ENCODE measurements around the gene KNTC1.
"Not testable (repeated sequence)": the region's sequence is repeated elsewhere in the genome, so short reads cannot be mapped to it uniquely, and the experiment has no call there.

The KNTC1 gene

GRCh38 chr12:122590990-122591389 is 63.9 kb downstream of the KNTC1 start:
- TF ChIP-seq POLR2A (IDR thresholded peaks at IDR 0.05; ENCODE audit: low read depth, low read length), result no peak
- no peak for TF ChIP-seq SPI1 (IDR thresholded peaks at IDR 0.05; ENCODE audit: low read depth, low read length)
- TF ChIP-seq PAX5 (IDR thresholded peaks at IDR 0.05; ENCODE audit: insufficient read depth, low read length, severe bottlenecking), result no peak
- TF ChIP-seq POLR2AphosphoS5 (IDR thresholded peaks at IDR 0.05; ENCODE audit: low read depth, low read length), result no peak
- TF ChIP-seq TAF1 (IDR thresholded peaks at IDR 0.05; ENCODE audit: low read depth, low read length), result no peak
- TF ChIP-seq POU2F2 (IDR thresholded peaks at IDR 0.05; ENCODE audit: low read depth, low read length), result no peak
- FAIRE-seq, result no peak
- DNase-seq (ENCODE audit: insufficient read length, low spot score), result no peak

DNA sequence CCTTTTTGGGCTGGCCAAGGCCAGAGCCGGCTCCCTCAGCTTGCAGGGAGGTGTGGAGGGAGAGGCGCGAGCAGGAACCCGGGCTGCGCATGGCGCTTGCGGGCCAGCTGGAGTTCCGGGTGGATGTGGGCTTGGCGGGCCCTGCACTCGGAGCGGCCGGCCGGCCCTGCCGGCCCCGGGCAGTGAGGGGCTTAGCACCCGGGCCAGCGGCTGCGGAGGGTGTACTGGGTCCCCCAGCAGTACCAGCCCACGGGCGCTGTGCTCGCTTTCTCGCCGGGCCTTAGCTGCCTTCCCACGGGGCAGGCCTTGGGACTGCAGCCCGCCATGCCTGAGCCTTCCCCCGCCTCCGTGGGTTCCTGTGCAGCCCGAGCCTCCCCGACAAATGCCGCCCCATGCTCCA is 64.9 kb downstream of the KNTC1 start:
- FAIRE-seq; DNase-seq (ENCODE audit: insufficient read length, low spot score): not testable (repeated sequence)

- FAIRE-seq; DNase-seq (ENCODE audit: insufficient read length, low spot score): not testable (repeated sequence)
Measured at GRCh38 chr12:122592543-122592942, 65.5 kb downstream of the KNTC1 start.

DNA sequence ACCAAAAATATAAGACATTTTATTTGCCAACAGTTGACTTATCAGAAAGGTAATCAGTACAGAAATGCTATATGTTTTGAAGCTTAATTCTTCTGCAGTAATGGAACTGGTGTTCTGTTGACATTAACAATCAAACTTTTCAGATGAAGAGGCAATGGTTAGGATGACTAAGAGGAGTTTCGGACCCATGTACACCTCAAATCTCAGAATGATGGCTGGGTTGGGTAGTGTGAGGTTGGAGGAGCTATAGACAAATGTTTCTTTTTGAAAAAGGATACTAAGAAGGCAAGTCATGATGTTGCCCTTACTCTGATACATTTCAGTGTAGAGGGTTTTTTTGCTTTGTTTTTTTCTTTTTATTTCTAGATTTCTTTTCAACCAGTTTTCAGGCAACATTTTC is 66.9 kb downstream of the KNTC1 start:
- no peak for DNase-seq (ENCODE audit: insufficient read length, low spot score)
- FAIRE-seq, result no peak
- TF ChIP-seq PAX5 (IDR thresholded peaks at IDR 0.05; ENCODE audit: insufficient read depth, low read length, severe bottlenecking) (no peak), POLR2AphosphoS5 (IDR thresholded peaks at IDR 0.05; ENCODE audit: low read depth, low read length) (no peak), POU2F2 (IDR thresholded peaks at IDR 0.05; ENCODE audit: low read depth, low read length) (no peak), SPI1 (IDR thresholded peaks at IDR 0.05; ENCODE audit: low read depth, low read length) (no peak), POLR2A (IDR thresholded peaks at IDR 0.05; ENCODE audit: low read depth, low read length) (no peak), TAF1 (IDR thresholded peaks at IDR 0.05; ENCODE audit: low read depth, low read length) (no peak)

GRCh38 chr12:122596838-122597237 is 69.8 kb downstream of the KNTC1 start:
- no peak for DNase-seq (ENCODE audit: insufficient read length, low spot score)
- FAIRE-seq, result no peak
- TF ChIP-seq PAX5 (IDR thresholded peaks at IDR 0.05; ENCODE audit: insufficient read depth, low read length, severe bottlenecking) (no peak), POLR2A (IDR thresholded peaks at IDR 0.05; ENCODE audit: low read depth, low read length) (no peak), POU2F2 (IDR thresholded peaks at IDR 0.05; ENCODE audit: low read depth, low read length) (no peak), TAF1 (IDR thresholded peaks at IDR 0.05; ENCODE audit: low read depth, low read length) (no peak), SPI1 (IDR thresholded peaks at IDR 0.05; ENCODE audit: low read depth, low read length) (no peak), POLR2AphosphoS5 (IDR thresholded peaks at IDR 0.05; ENCODE audit: low read depth, low read length) (no peak)

DNA sequence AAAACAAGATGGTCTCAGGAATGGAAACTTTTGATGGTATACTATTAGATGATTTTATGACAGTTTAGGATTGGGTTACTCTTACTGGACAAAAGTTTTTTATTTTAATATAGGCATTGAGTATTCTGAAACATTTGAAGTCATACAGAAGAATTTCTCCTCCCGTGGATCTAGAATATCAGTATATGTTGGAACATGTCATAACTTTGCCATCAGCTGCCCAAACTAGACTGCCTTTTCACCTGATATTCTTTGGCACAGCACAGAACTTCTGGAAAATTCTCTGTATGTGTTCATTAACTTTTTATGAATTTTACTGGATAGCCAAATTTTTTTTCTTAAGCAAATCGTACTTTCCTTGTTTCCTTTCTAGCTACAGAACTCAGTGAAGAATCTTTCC is 75.4 kb downstream of the KNTC1 start:
- no peak for FAIRE-seq
- no peak for TF ChIP-seq POU2F2 (IDR thresholded peaks at IDR 0.05; ENCODE audit: low read depth, low read length)
- DNase-seq (ENCODE audit: insufficient read length, low spot score), result no peak

GRCh38 chr12:122604993-122605392 is 77.9 kb downstream of the KNTC1 start:
- TF ChIP-seq PAX5 (IDR thresholded peaks at IDR 0.05; ENCODE audit: insufficient read depth, low read length, severe bottlenecking), result no peak
- TF ChIP-seq POLR2AphosphoS5 (IDR thresholded peaks at IDR 0.05; ENCODE audit: low read depth, low read length), result no peak
- TF ChIP-seq POLR2A (IDR thresholded peaks at IDR 0.05; ENCODE audit: low read depth, low read length), result no peak
- no peak for TF ChIP-seq TAF1 (IDR thresholded peaks at IDR 0.05; ENCODE audit: low read depth, low read length)
- TF ChIP-seq SPI1 (IDR thresholded peaks at IDR 0.05; ENCODE audit: low read depth, low read length), result no peak
- no peak for TF ChIP-seq POU2F2 (IDR thresholded peaks at IDR 0.05; ENCODE audit: low read depth, low read length)
- FAIRE-seq, result no peak
- no peak for DNase-seq (ENCODE audit: insufficient read length, low spot score)

DNA sequence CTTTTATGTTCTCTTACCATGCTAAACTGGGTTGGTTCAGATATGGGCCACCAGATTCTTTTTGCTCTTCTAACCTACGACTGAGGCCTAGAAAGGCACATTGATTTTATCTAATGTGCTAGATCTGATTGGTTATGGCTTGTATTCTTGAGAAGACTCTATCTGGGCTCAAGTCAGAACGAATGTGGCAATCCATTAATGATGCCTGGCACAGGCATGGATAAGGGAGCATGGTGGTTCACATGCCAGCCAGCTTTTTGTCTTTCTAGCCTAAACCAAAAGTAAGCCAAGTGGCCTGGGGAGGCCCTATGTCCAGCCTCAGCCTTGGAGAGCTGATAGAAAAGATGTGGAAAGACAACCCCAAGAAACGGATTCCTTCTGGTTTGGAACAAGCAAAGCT is 82.7 kb downstream of the KNTC1 start:
- TF ChIP-seq POLR2A (IDR thresholded peaks at IDR 0.05; ENCODE audit: low read depth, low read length) (no peak), POU2F2 (IDR thresholded peaks at IDR 0.05; ENCODE audit: low read depth, low read length) (no peak), POLR2AphosphoS5 (IDR thresholded peaks at IDR 0.05; ENCODE audit: low read depth, low read length) (no peak), SPI1 (IDR thresholded peaks at IDR 0.05; ENCODE audit: low read depth, low read length) (no peak), PAX5 (IDR thresholded peaks at IDR 0.05; ENCODE audit: insufficient read depth, low read length, severe bottlenecking) (no peak), TAF1 (IDR thresholded peaks at IDR 0.05; ENCODE audit: low read depth, low read length) (no peak)
- FAIRE-seq (no peak), DNase-seq (ENCODE audit: insufficient read length, low spot score) (no peak)

DNA sequence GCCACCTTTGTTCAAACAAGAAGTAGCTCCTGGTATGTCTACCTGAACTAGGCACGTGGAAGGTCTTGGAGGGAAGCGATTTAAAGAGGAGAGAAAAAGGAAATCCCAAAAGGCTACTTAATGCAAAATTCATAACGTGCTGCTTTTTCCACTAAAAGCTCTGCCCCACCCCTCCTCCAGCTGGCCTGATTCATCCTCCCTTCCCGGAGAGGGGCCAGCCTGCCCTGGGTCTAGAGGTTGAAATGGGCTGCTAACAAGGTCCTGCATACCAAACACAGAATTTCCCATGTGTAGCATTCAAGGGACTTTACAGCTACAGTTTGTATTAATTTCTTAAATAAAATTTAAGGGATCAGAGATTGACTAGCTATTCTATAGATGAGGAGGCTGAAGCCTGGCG is 83.2 kb downstream of the KNTC1 start:
- FAIRE-seq, result no peak
- DNase-seq (ENCODE audit: insufficient read length, low spot score), result no peak
- TF ChIP-seq POLR2A (IDR thresholded peaks at IDR 0.05; ENCODE audit: low read depth, low read length) (no peak), TAF1 (IDR thresholded peaks at IDR 0.05; ENCODE audit: low read depth, low read length) (no peak), POLR2AphosphoS5 (IDR thresholded peaks at IDR 0.05; ENCODE audit: low read depth, low read length) (no peak), SPI1 (IDR thresholded peaks at IDR 0.05; ENCODE audit: low read depth, low read length) (no peak), POU2F2 (IDR thresholded peaks at IDR 0.05; ENCODE audit: low read depth, low read length) (no peak), PAX5 (IDR thresholded peaks at IDR 0.05; ENCODE audit: insufficient read depth, low read length, severe bottlenecking) (no peak)

GRCh38 chr12:122610911-122611310 is 83.9 kb downstream of the KNTC1 start:
- TF ChIP-seq POLR2A (IDR thresholded peaks at IDR 0.05; ENCODE audit: low read depth, low read length) (no peak), POLR2AphosphoS5 (IDR thresholded peaks at IDR 0.05; ENCODE audit: low read depth, low read length) (no peak), SPI1 (IDR thresholded peaks at IDR 0.05; ENCODE audit: low read depth, low read length) (no peak), PAX5 (IDR thresholded peaks at IDR 0.05; ENCODE audit: insufficient read depth, low read length, severe bottlenecking) (no peak), TAF1 (IDR thresholded peaks at IDR 0.05; ENCODE audit: low read depth, low read length) (no peak)
- DNase-seq (ENCODE audit: insufficient read length, low spot score) (no peak), FAIRE-seq (peak; percentile 51)

DNA sequence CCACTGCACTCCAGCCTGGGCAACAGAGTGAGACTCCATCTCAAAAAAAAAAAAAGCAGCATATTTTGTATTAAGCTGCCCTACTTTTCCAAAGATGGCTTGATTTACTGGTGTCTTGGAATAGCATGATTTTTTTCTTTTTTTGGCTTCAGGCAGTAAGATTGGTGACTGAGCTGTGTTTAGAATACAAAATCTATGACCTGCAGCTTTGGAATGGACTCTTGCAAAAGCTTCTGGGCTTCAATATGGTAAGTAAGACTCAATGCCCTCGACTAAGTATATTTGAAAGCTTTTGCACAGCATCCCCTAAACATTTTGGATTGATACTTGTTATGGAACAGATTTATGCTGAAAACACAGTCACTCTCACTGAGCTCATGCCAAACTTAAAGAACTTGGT is 87.8 kb downstream of the KNTC1 start:
- FAIRE-seq, result no peak
- TF ChIP-seq POLR2A (IDR thresholded peaks at IDR 0.05; ENCODE audit: low read depth, low read length) (no peak), POLR2AphosphoS5 (IDR thresholded peaks at IDR 0.05; ENCODE audit: low read depth, low read length) (no peak), POU2F2 (IDR thresholded peaks at IDR 0.05; ENCODE audit: low read depth, low read length) (no peak), SPI1 (IDR thresholded peaks at IDR 0.05; ENCODE audit: low read depth, low read length) (no peak), PAX5 (IDR thresholded peaks at IDR 0.05; ENCODE audit: insufficient read depth, low read length, severe bottlenecking) (no peak)

More for the DNA sequence above, 87.8 kb downstream of the KNTC1 start:
- no peak for DNase-seq (ENCODE audit: insufficient read length, low spot score)

All from GM12891 (cell line).